GM12872 (cell line): ENCODE data around the gene NEU3.

Source experiments
- CTCF ChIP-seq: IDR thresholded peaks from 3 replicates; pipeline ENCODE4 v1.5.1; 2011; ENCODE audit warnings: low read depth, mild to moderate bottlenecking, low read length, moderate library complexity; ENCODE audit not compliant: insufficient read depth

Gene NEU3

GRCh38 chr11:75024764-75025211 is 36.1 kb downstream of the NEU3 start:
- no peak for TF ChIP-seq CTCF

GRCh38 chr11:75025561-75025960 is 36.8 kb downstream of the NEU3 start:
- TF ChIP-seq CTCF, result no peak

- no peak for TF ChIP-seq CTCF
Measured at GRCh38 chr11:75028321-75028720, 39.6 kb downstream of the NEU3 start.

GRCh38 chr11:75028724-75029123 is 40.0 kb downstream of the NEU3 start:
- TF ChIP-seq CTCF, result no peak

GRCh38 chr11:75029836-75030631 is 41.3 kb downstream of the NEU3 start:
- no peak for TF ChIP-seq CTCF

- TF ChIP-seq CTCF, result no peak
Measured at GRCh38 chr11:75031224-75031753, 42.6 kb downstream of the NEU3 start.

- peak; percentile 93 for TF ChIP-seq CTCF
Measured at GRCh38 chr11:75031771-75032549, 43.2 kb downstream of the NEU3 start.
